Measurements from ENCODE around the gene ABTB1. TPM values are rescaled to one million over a fixed set of nuclear protein-coding genes. Genes with fewer than 3 reads are reported as not detected.
A peak's percentile ranks its signal among the peaks of the same experiment; 100 is the strongest.

The ABTB1 gene
- polyA plus RNA-seq (2013, experiment 1 of 2): 6.8 TPM
- polyA plus RNA-seq (2013, experiment 2 of 2): 6.6 TPM

GRCh38 chr3:127672429-127673190 lies at the start of gene ABTB1:
Gene ABTB1 (plus strand): TSS chr3:127672952. CDS start chr3:127673026, 74 bp downstream.
- 1% methylated on average over 63 of the region's 102 CpGs for WGBS
- H3K27ac ChIP-seq (ENCODE audit: low read length, poor library complexity, severe bottlenecking): no peak within 1 kb of the TSS
- peak within 1 kb of the TSS in 1 of 2 experiments; percentile 27 for H3K23ac ChIP-seq (ENCODE audit: low read length in 2 of 2)
- peak; percentile 75 for DNase-seq
- peak within 1 kb of the TSS; percentile 86 to 98 for H3K18ac ChIP-seq (ENCODE audit: low read depth in 1 of 2, low read length in 2 of 2)
- peak within 1 kb of the TSS; percentile 76 for H2BK15ac ChIP-seq (ENCODE audit: low read depth, poor library complexity, severe bottlenecking)
- peak within 1 kb of the TSS; percentile 73 to 92 for H3K4me3 ChIP-seq (ENCODE audit: insufficient read depth in 1 of 2, low read depth in 1 of 2, low read length in 2 of 2)
- peaks cover 23% of the 10 kb centered on the region for H3K4me1 ChIP-seq (ENCODE audit: control insufficient read depth, insufficient read depth, low read depth, low read length)
- H3K14ac ChIP-seq (ENCODE audit: low read length in 2 of 2): peak within 1 kb of the TSS in 1 of 2 experiments; percentile 91
- H2BK120ac ChIP-seq (ENCODE audit: low read depth, low read length): peak within 1 kb of the TSS; percentile 65
- H2BK12ac ChIP-seq (ENCODE audit: low read length in 2 of 2): peak within 1 kb of the TSS in 1 of 2 experiments; percentile 54
- H3K4me2 ChIP-seq (ENCODE audit: low read length, poor library complexity, severe bottlenecking): peak within 1 kb of the TSS; percentile 74
- no peak within 1 kb of the TSS for H2BK5ac ChIP-seq (ENCODE audit: low read depth, low read length, poor library complexity, severe bottlenecking)
- H2AFZ ChIP-seq (ENCODE audit: low read depth, low read length): peak within 1 kb of the TSS; percentile 64
- H3K79me1 ChIP-seq (replicated peaks; ENCODE audit: low read length, poor library complexity, severe bottlenecking): peaks cover 18% of the 10 kb centered on the region
- peak within 1 kb of the TSS; percentile 83 to 97 for H3K4ac ChIP-seq (ENCODE audit: low read depth in 1 of 2, low read length in 2 of 2)
- peak within 1 kb of the TSS; percentile 98 for H4K8ac ChIP-seq (ENCODE audit: low read length)
- peak within 1 kb of the TSS; percentile 97 for H4K91ac ChIP-seq (ENCODE audit: low read length)
- H3K36me3 ChIP-seq (ENCODE audit: control insufficient read depth in 1 of 2, insufficient read depth in 2 of 2, low read depth in 1 of 2, low read length in 2 of 2): peaks cover 22 to 29% of the 10 kb centered on the region in 2 experiments
- H2AK5ac ChIP-seq (ENCODE audit: low read length, severe bottlenecking): no peak within 1 kb of the TSS
- H3K9ac ChIP-seq (ENCODE audit: low read length): peak within 1 kb of the TSS; percentile 91
- no peaks in the 10 kb centered on the region for H3K27me3 ChIP-seq (ENCODE audit: control insufficient read depth in 1 of 2, insufficient read depth in 1 of 2, low read length in 2 of 2)
- no peaks in the 10 kb centered on the region for H3K9me3 ChIP-seq (ENCODE audit: control insufficient read depth, low read length)

GRCh38 chr3:127624063-127624462 lies 48.7 kb upstream of the ABTB1 start:
- Histone ChIP-seq H3K4me3 (ENCODE audit: insufficient read depth in 1 of 2, low read depth in 1 of 2, low read length in 2 of 2) (no peak overlapping the region), H2BK15ac (ENCODE audit: low read depth, poor library complexity, severe bottlenecking) (no peak overlapping the region), H2BK120ac (ENCODE audit: low read depth, low read length) (no peak overlapping the region), H3K9ac (ENCODE audit: low read length) (no peak overlapping the region), H3K18ac (ENCODE audit: low read depth in 1 of 2, low read length in 2 of 2) (no peak overlapping the region), H3K27ac (ENCODE audit: low read length, poor library complexity, severe bottlenecking) (no peak overlapping the region), H3K4me2 (ENCODE audit: low read length, poor library complexity, severe bottlenecking) (no peak overlapping the region), H3K9me3 (ENCODE audit: control insufficient read depth, low read length) (no peaks in the 10 kb centered on the region), H3K4ac (ENCODE audit: low read depth in 1 of 2, low read length in 2 of 2) (no peak overlapping the region), H2AK5ac (ENCODE audit: low read length, severe bottlenecking) (no peak overlapping the region), H4K8ac (ENCODE audit: low read length) (no peak overlapping the region), H4K91ac (ENCODE audit: low read length) (no peak overlapping the region), H3K4me1 (ENCODE audit: control insufficient read depth, insufficient read depth, low read depth, low read length) (peaks cover 3% of the 10 kb centered on the region), H2AFZ (ENCODE audit: low read depth, low read length) (no peak overlapping the region), H3K14ac (ENCODE audit: low read length in 2 of 2) (no peak overlapping the region), H3K79me1 (replicated peaks; ENCODE audit: low read length, poor library complexity, severe bottlenecking) (no peaks in the 10 kb centered on the region), H3K27me3 (ENCODE audit: control insufficient read depth in 1 of 2, insufficient read depth in 1 of 2, low read length in 2 of 2) (peaks cover 12 to 23% of the 10 kb centered on the region in 2 experiments), H3K23ac (ENCODE audit: low read length in 2 of 2) (no peak overlapping the region), H2BK12ac (ENCODE audit: low read length in 2 of 2) (no peak overlapping the region), H3K36me3 (ENCODE audit: control insufficient read depth in 1 of 2, insufficient read depth in 2 of 2, low read depth in 1 of 2, low read length in 2 of 2) (peaks cover 28 to 31% of the 10 kb centered on the region in 2 experiments), H2BK5ac (ENCODE audit: low read depth, low read length, poor library complexity, severe bottlenecking) (no peak overlapping the region)
- 72% methylated on average over 4 of the region's 5 CpGs for WGBS
- no peak for DNase-seq

- Histone ChIP-seq H2BK12ac (ENCODE audit: low read length in 2 of 2) (no peak overlapping the region), H2BK15ac (ENCODE audit: low read depth, poor library complexity, severe bottlenecking) (no peak overlapping the region), H4K91ac (ENCODE audit: low read length) (no peak overlapping the region), H3K79me1 (replicated peaks; ENCODE audit: low read length, poor library complexity, severe bottlenecking) (no peaks in the 10 kb centered on the region), H3K4me2 (ENCODE audit: low read length, poor library complexity, severe bottlenecking) (no peak overlapping the region), H3K4ac (ENCODE audit: low read depth in 1 of 2, low read length in 2 of 2) (no peak overlapping the region), H3K27ac (ENCODE audit: low read length, poor library complexity, severe bottlenecking) (no peak overlapping the region), H3K9me3 (ENCODE audit: control insufficient read depth, low read length) (no peaks in the 10 kb centered on the region), H4K8ac (ENCODE audit: low read length) (no peak overlapping the region), H3K36me3 (ENCODE audit: control insufficient read depth in 1 of 2, insufficient read depth in 2 of 2, low read depth in 1 of 2, low read length in 2 of 2) (peaks cover 18% of the 10 kb centered on the region in 2 experiments), H3K9ac (ENCODE audit: low read length) (no peak overlapping the region), H3K14ac (ENCODE audit: low read length in 2 of 2) (no peak overlapping the region), H2AFZ (ENCODE audit: low read depth, low read length) (no peak overlapping the region), H2BK120ac (ENCODE audit: low read depth, low read length) (no peak overlapping the region), H3K23ac (ENCODE audit: low read length in 2 of 2) (no peak overlapping the region), H3K27me3 (ENCODE audit: control insufficient read depth in 1 of 2, insufficient read depth in 1 of 2, low read length in 2 of 2) (peaks cover 26 to 37% of the 10 kb centered on the region in 2 experiments), H2BK5ac (ENCODE audit: low read depth, low read length, poor library complexity, severe bottlenecking) (no peak overlapping the region), H3K4me1 (ENCODE audit: control insufficient read depth, insufficient read depth, low read depth, low read length) (peaks cover 13% of the 10 kb centered on the region), H2AK5ac (ENCODE audit: low read length, severe bottlenecking) (no peak overlapping the region), H3K4me3 (ENCODE audit: insufficient read depth in 1 of 2, low read depth in 1 of 2, low read length in 2 of 2) (no peak overlapping the region), H3K18ac (ENCODE audit: low read depth in 1 of 2, low read length in 2 of 2) (no peak overlapping the region)
- no peak for DNase-seq
- 71% methylated on average over 2 of the region's 2 CpGs for WGBS
Measured at GRCh38 chr3:127625821-127626220, 46.9 kb upstream of the ABTB1 start.

GRCh38 chr3:127628426-127628787 lies 44.3 kb upstream of the ABTB1 start:
- H3K27ac ChIP-seq (ENCODE audit: low read length, poor library complexity, severe bottlenecking): no peak overlapping the region
- H3K36me3 ChIP-seq (ENCODE audit: control insufficient read depth in 1 of 2, insufficient read depth in 2 of 2, low read depth in 1 of 2, low read length in 2 of 2): no peaks in the 10 kb centered on the region
- no peak for DNase-seq
- no peak overlapping the region for H3K4me3 ChIP-seq (ENCODE audit: insufficient read depth in 1 of 2, low read depth in 1 of 2, low read length in 2 of 2)
- no peak overlapping the region for H3K4ac ChIP-seq (ENCODE audit: low read depth in 1 of 2, low read length in 2 of 2)
- H3K27me3 ChIP-seq (ENCODE audit: control insufficient read depth in 1 of 2, insufficient read depth in 1 of 2, low read length in 2 of 2): peaks cover 31 to 53% of the 10 kb centered on the region in 2 experiments
- H3K18ac ChIP-seq (ENCODE audit: low read depth in 1 of 2, low read length in 2 of 2): no peak overlapping the region
- H3K4me2 ChIP-seq (ENCODE audit: low read length, poor library complexity, severe bottlenecking): no peak overlapping the region
- no peak overlapping the region for H3K23ac ChIP-seq (ENCODE audit: low read length in 2 of 2)
- 96% methylated on average over 4 of the region's 4 CpGs for WGBS
- H3K4me1 ChIP-seq (ENCODE audit: control insufficient read depth, insufficient read depth, low read depth, low read length): peaks cover 13% of the 10 kb centered on the region
- H3K9ac ChIP-seq (ENCODE audit: low read length): no peak overlapping the region
- no peak overlapping the region for H2AK5ac ChIP-seq (ENCODE audit: low read length, severe bottlenecking)
- H2BK120ac ChIP-seq (ENCODE audit: low read depth, low read length): no peak overlapping the region
- H2BK12ac ChIP-seq (ENCODE audit: low read length in 2 of 2): no peak overlapping the region
- H4K91ac ChIP-seq (ENCODE audit: low read length): no peak overlapping the region
- H3K9me3 ChIP-seq (ENCODE audit: control insufficient read depth, low read length): no peaks in the 10 kb centered on the region
- no peak overlapping the region for H2BK15ac ChIP-seq (ENCODE audit: low read depth, poor library complexity, severe bottlenecking)
- no peak overlapping the region for H2AFZ ChIP-seq (ENCODE audit: low read depth, low read length)
- H3K14ac ChIP-seq (ENCODE audit: low read length in 2 of 2): no peak overlapping the region
- H4K8ac ChIP-seq (ENCODE audit: low read length): no peak overlapping the region
- no peak overlapping the region for H2BK5ac ChIP-seq (ENCODE audit: low read depth, low read length, poor library complexity, severe bottlenecking)
- H3K79me1 ChIP-seq (replicated peaks; ENCODE audit: low read length, poor library complexity, severe bottlenecking): no peaks in the 10 kb centered on the region
